ENCODE measurements around the gene ZFAND2B.
"Not testable (repeated sequence)": the region's sequence is repeated elsewhere in the genome, so short reads cannot be mapped to it uniquely, and the experiment has no call there.

The ZFAND2B gene

GRCh38 chr2:219244789-219245147, 38.2 kb downstream of the ZFAND2B start:
- in situ Hi-C loops (cut with HindIII; ENCODE audit: low pct_ligation_motif_present, low pct_unique_long_range_greater_than_20kb, low sequenced_read_pairs), result no loop called here
- no peak for DNase-seq

GRCh38 chr2:219245148-219245898, 38.7 kb downstream of the ZFAND2B start, which contains the start of the genes GLB1L and STK16:
Gene GLB1L (minus strand): TSS chr2:219245444. CDS start chr2:219243573, 1,871 bp downstream.
Gene STK16 (plus strand): TSS chr2:219245479. CDS start chr2:219246000, 521 bp downstream.
- in situ Hi-C loops (cut with HindIII; ENCODE audit: low pct_ligation_motif_present, low pct_unique_long_range_greater_than_20kb, low sequenced_read_pairs), result no loop called here
- peak; percentile 95 for DNase-seq

GRCh38 chr2:219245899-219246230, 39.3 kb downstream of the ZFAND2B start:
- DNase-seq, result no peak
- in situ Hi-C loops (cut with HindIII; ENCODE audit: low pct_ligation_motif_present, low pct_unique_long_range_greater_than_20kb, low sequenced_read_pairs), result no loop called here

GRCh38 chr2:219246559-219246958, 40.0 kb downstream of the ZFAND2B start:
- DNase-seq, result no peak
- in situ Hi-C loops (cut with HindIII; ENCODE audit: low pct_ligation_motif_present, low pct_unique_long_range_greater_than_20kb, low sequenced_read_pairs), result no loop called here

- in situ Hi-C loops (cut with HindIII; ENCODE audit: low pct_ligation_motif_present, low pct_unique_long_range_greater_than_20kb, low sequenced_read_pairs), result no loop called here
- no peak for DNase-seq
These were observed 41.4 kb downstream of the ZFAND2B start for GRCh38 chr2:219247678-219248642.

- DNase-seq, result no peak
- in situ Hi-C loops (cut with HindIII; ENCODE audit: low pct_ligation_motif_present, low pct_unique_long_range_greater_than_20kb, low sequenced_read_pairs), result no loop called here
These were observed 42.2 kb downstream of the ZFAND2B start for GRCh38 chr2:219248845-219249202.

GRCh38 chr2:219249203-219249980, 42.8 kb downstream of the ZFAND2B start:
- DNase-seq, result peak; percentile 97
- in situ Hi-C loops (cut with HindIII; ENCODE audit: low pct_ligation_motif_present, low pct_unique_long_range_greater_than_20kb, low sequenced_read_pairs), result no loop called here

GRCh38 chr2:219250049-219250781, 43.6 kb downstream of the ZFAND2B start:
- DNase-seq, result no peak
- in situ Hi-C loops (cut with HindIII; ENCODE audit: low pct_ligation_motif_present, low pct_unique_long_range_greater_than_20kb, low sequenced_read_pairs), result no loop called here

GRCh38 chr2:219251656-219252055, 45.1 kb downstream of the ZFAND2B start:
- DNase-seq, result no peak
- in situ Hi-C loops (cut with HindIII; ENCODE audit: low pct_ligation_motif_present, low pct_unique_long_range_greater_than_20kb, low sequenced_read_pairs), result no loop called here

- DNase-seq, result no peak
- in situ Hi-C loops (cut with HindIII; ENCODE audit: low pct_ligation_motif_present, low pct_unique_long_range_greater_than_20kb, low sequenced_read_pairs), result no loop called here
These were observed 45.5 kb downstream of the ZFAND2B start for GRCh38 chr2:219252084-219252483.

GRCh38 chr2:219252570-219252899, 46.0 kb downstream of the ZFAND2B start:
- in situ Hi-C loops (cut with HindIII; ENCODE audit: low pct_ligation_motif_present, low pct_unique_long_range_greater_than_20kb, low sequenced_read_pairs), result no loop called here
- no peak for DNase-seq

GRCh38 chr2:219252900-219253752, 46.5 kb downstream of the ZFAND2B start, which contains the start of gene TUBA4B:
Gene TUBA4B (plus strand): TSS chr2:219253243. CDS start chr2:219253408, 165 bp downstream.
- in situ Hi-C loops (cut with HindIII; ENCODE audit: low pct_ligation_motif_present, low pct_unique_long_range_greater_than_20kb, low sequenced_read_pairs), result no loop called here
- peak; percentile 56 for DNase-seq

GRCh38 chr2:219253753-219254589, 47.4 kb downstream of the ZFAND2B start, which contains the start of gene TUBA4A:
Gene TUBA4A (minus strand): TSS chr2:219253918. CDS start chr2:219253858, 60 bp downstream.
- in situ Hi-C loops (cut with HindIII; ENCODE audit: low pct_ligation_motif_present, low pct_unique_long_range_greater_than_20kb, low sequenced_read_pairs), result no loop called here
- peak; percentile 88 for DNase-seq

GRCh38 chr2:219254590-219255201, 48.1 kb downstream of the ZFAND2B start:
- in situ Hi-C loops (cut with HindIII; ENCODE audit: low pct_ligation_motif_present, low pct_unique_long_range_greater_than_20kb, low sequenced_read_pairs), result no loop called here
- no peak for DNase-seq

GRCh38 chr2:219258942-219259341, 52.4 kb downstream of the ZFAND2B start:
- in situ Hi-C loops (cut with HindIII; ENCODE audit: low pct_ligation_motif_present, low pct_unique_long_range_greater_than_20kb, low sequenced_read_pairs), result not testable (repeated sequence)

More at GRCh38 chr2:219258942-219259341, 52.4 kb downstream of the ZFAND2B start:
- DNase-seq, result not testable (repeated sequence)
